ENCODE data around the gene C1orf115.
"Not testable (repeated sequence)": the region's sequence is repeated elsewhere in the genome, so short reads cannot be mapped to it uniquely, and the experiment has no call there.

The C1orf115 gene

DNA sequence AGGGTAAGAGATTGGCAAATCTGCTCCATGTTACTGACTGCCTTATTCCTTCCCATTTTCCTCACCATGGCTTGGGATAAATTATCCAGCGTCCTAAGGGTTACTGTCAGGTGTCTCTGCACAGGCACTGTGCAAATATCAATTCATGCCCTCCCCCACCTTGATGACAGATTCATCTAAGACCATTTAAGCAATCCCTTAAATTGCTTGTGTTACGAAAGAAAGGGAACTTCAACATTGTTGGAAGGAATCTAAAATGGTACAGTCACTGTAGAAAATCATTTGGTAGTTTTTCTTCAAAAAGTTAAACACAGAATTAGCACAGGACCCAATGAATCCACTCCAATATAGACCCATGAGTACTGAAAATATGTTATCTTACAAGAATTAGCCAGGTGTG, 40.3 kb downstream of the C1orf115 start:
- TF ChIP-seq, protein P1, sequence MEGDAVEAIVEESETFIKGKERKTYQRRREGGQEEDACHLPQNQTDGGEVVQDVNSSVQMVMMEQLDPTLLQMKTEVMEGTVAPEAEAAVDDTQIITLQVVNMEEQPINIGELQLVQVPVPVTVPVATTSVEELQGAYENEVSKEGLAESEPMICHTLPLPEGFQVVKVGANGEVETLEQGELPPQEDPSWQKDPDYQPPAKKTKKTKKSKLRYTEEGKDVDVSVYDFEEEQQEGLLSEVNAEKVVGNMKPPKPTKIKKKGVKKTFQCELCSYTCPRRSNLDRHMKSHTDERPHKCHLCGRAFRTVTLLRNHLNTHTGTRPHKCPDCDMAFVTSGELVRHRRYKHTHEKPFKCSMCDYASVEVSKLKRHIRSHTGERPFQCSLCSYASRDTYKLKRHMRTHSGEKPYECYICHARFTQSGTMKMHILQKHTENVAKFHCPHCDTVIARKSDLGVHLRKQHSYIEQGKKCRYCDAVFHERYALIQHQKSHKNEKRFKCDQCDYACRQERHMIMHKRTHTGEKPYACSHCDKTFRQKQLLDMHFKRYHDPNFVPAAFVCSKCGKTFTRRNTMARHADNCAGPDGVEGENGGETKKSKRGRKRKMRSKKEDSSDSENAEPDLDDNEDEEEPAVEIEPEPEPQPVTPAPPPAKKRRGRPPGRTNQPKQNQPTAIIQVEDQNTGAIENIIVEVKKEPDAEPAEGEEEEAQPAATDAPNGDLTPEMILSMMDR (IDR thresholded peaks at IDR 0.05; ENCODE audit: extremely low read depth, missing control alignments) = no peak

DNA sequence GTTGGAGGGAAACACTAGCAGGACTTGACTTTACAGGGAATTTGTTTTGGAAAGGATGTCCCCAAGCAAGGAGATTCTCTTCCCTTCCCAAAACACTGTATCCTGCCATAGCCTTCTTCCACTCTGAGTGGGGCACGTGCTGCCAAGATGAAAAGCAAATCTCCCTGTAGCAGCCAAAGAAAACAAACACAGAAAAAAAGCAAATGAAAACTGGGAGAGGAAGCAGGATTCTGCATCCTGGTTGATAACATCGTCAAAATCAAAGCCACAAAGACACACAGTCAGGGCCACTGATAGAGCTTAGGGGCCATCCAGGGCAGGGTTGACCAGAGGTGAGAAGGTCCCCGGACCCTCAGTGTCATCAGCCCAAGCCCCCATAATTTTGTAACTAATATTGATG, 42.0 kb downstream of the C1orf115 start:
- TF ChIP-seq, protein P1 (IDR thresholded peaks at IDR 0.05; ENCODE audit: extremely low read depth, missing control alignments) = no peak
- DNase-seq (ENCODE audit: low spot score) = no peak

More for the DNA sequence above, 40.3 kb downstream of the C1orf115 start:
- DNase-seq (ENCODE audit: low spot score) = no peak

GRCh38 chr1:220732621-220733020, 42.5 kb downstream of the C1orf115 start:
- no peak for DNase-seq (ENCODE audit: low spot score)
- TF ChIP-seq, protein P1 (IDR thresholded peaks at IDR 0.05; ENCODE audit: extremely low read depth, missing control alignments) = no peak

DNA sequence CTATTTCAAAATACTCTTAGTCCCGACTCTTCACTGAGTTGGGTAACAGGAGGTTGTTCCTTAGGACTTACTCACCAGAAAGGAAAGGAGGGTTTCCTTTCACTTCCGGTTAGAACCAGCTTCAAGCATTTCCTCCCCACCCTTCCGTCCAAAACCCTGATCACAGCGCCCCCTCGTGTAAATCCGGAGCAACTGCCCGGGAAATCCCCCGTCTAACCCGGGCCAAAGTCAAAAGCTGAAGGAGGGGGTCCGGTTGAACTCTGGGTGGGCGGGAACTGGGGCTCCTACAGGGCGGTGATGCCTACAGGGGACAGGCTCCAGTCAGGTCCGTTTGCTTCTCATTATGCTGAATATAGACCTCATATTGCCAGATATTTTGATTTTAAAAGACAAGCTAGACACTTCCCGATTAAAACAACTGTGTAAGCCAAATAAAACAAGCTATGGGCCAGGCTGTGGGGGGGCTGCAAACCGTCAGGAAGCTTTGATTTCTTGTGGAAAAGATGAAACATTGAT, 43.0 kb downstream of the C1orf115 start:
- TF ChIP-seq, protein P1 (IDR thresholded peaks at IDR 0.05; ENCODE audit: extremely low read depth, missing control alignments) = peak; percentile 52
- DNase-seq (ENCODE audit: low spot score) = peak; percentile 66

DNA sequence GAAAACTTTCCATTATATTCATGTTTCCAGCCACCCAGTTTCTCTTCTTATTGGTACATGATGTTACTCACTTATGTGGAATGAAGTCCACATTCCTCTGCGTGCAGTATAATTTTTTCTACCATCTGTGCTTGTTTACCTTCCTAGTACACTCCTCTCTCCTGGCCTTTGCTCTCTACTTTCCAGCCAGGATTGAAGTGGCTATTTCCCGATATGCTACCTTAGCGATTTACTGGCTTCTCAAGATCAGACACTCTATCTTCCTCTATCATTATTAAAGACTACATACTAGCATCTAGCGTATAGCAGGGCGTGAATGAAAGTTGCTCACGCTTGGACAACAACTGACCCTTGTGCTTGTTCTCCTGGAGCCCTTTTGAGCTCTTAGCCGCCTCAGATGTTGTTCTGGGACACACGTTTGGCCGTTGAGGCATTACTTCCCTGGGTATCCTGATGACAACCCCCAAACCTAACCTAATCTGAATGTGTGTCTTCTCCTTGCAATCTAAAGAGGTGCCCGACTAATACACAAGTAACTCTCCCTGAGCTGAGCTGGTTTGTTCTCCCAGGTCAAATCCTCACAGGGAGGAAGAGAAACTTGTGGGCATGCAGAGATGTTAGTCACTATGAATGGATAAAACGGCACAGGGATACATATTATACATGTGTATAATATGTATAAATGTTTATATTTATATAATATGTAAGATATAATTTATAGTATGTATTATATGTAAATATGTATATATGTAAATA, 44.6 kb downstream of the C1orf115 start:
- TF ChIP-seq, protein P1 (IDR thresholded peaks at IDR 0.05; ENCODE audit: extremely low read depth, missing control alignments) = no peak
- DNase-seq (ENCODE audit: low spot score) = no peak

DNA sequence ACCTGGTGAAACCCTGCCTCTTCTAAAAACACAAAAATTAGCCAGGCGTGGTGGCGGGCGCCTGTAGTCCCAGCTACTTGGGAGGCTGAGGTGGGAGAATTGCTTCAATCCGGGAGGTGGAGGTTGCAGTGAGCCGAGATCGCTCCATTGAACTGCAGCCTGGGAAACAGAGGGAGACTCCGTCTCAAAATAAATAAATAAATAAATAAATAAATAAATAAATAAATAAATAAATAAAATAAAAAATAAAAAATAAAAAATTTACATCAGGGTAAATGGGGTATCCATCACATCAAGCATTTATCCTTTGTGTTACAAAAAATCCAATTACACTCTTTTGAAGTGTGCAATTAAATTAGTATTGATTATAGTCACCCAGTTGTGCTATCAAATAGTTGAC, 46.1 kb downstream of the C1orf115 start:
- DNase-seq (ENCODE audit: low spot score) = not testable (repeated sequence)

DNA sequence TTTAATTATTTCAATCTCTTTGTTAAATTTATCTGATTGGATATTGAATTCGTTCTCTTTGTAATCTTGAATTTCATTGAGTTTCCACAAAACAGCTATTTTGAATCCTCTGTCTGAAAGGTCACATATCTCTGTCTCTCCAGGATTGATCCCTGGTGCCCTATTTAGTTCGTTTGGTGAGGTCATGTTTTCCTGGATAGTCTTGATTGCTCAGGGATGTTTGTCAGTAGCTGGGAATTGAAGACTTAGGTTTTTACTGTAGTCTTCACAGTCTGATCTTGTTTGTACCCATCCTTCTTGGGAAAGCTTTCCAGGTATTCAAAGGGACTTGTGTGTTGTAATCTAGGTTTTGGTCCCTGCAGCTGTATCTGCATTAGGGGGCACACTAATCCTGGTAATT, 51.2 kb downstream of the C1orf115 start:
- TF ChIP-seq, protein P1 (IDR thresholded peaks at IDR 0.05; ENCODE audit: extremely low read depth, missing control alignments) = no peak
- DNase-seq (ENCODE audit: low spot score) = no peak

GRCh38 chr1:220741825-220742224, 51.7 kb downstream of the C1orf115 start:
- TF ChIP-seq, protein P1 (IDR thresholded peaks at IDR 0.05; ENCODE audit: extremely low read depth, missing control alignments) = no peak
- no peak for DNase-seq (ENCODE audit: low spot score)

Data from GM20000 (cell line).